Neural progenitor cell (in vitro differentiated cells): ENCODE data around the gene LYST.

ENCODE experiments used
- EZH2 ChIP-seq: fragments of 200-600 bp; sonication (generic); IDR thresholded peaks from 2 replicates; pipeline ENCODE4 v1.6.1; 2017; ENCODE audit warnings: antibody characterized with exemption, mild to moderate bottlenecking, moderate library complexity
- TF ChIP-seq, protein P1 (sequence below): fragments of 200-600 bp; sonication (generic); IDR thresholded peaks from 2 replicates; pipeline ENCODE4 v1.5.1; 2017; ENCODE audit warnings: antibody characterized with exemption, mild to moderate bottlenecking

- TF ChIP-seq, protein P1, sequence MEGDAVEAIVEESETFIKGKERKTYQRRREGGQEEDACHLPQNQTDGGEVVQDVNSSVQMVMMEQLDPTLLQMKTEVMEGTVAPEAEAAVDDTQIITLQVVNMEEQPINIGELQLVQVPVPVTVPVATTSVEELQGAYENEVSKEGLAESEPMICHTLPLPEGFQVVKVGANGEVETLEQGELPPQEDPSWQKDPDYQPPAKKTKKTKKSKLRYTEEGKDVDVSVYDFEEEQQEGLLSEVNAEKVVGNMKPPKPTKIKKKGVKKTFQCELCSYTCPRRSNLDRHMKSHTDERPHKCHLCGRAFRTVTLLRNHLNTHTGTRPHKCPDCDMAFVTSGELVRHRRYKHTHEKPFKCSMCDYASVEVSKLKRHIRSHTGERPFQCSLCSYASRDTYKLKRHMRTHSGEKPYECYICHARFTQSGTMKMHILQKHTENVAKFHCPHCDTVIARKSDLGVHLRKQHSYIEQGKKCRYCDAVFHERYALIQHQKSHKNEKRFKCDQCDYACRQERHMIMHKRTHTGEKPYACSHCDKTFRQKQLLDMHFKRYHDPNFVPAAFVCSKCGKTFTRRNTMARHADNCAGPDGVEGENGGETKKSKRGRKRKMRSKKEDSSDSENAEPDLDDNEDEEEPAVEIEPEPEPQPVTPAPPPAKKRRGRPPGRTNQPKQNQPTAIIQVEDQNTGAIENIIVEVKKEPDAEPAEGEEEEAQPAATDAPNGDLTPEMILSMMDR = no peak
- no peak for TF ChIP-seq EZH2
These were observed 5.9 kb downstream of the LYST start for GRCh38 chr1:235860829-235861228.
